HEK293 (cell line): ENCODE data around the gene RGS7.

Source experiments
- CTCF ChIA-PET: fragments of 350-600 bp; formaldehyde crosslinking; extraction: SDS; loops from one replicate; lab custom pipeline; 2021; ENCODE audit warnings: antibody characterized with exemption; lab: Yijun Ruan, JAX
- POLR2A ChIA-PET: fragments of 300-600 bp; formaldehyde crosslinking; extraction: SDS; loops from one replicate; lab custom pipeline; 2020; ENCODE audit warnings: antibody characterized with exemption, inconsistent platforms; lab: Yijun Ruan, JAX
- H3K27ac ChIP-seq: fragments of 200-500 bp; sonication (Bioruptor generic); 2 replicates; pipeline ENCODE4 v1.5.1; 2014; ENCODE audit warnings: low read depth, low read length, control low read depth, inconsistent platforms; ENCODE audit errors: extremely low read depth
- H3K36me3 ChIP-seq, 2 experiments: fragments of 200-500 bp in 1 of 2; sonication (Bioruptor generic) in 1 of 2; 1 replicate in 1 of 2; 2 replicates in 1 of 2; pipeline ENCODE4 v1.5.1; 2014 to 2017; ENCODE audit warnings: inconsistent platforms in 2 of 2, low read length in 2 of 2; ENCODE audit not compliant: control insufficient read depth in 2 of 2, insufficient read depth in 1 of 2
- H3K4me1 ChIP-seq: fragments of 200-500 bp; sonication (Bioruptor generic); 2 replicates; pipeline ENCODE4 v1.5.1; 2014; ENCODE audit warnings: mild to moderate bottlenecking, low read length, inconsistent platforms; ENCODE audit not compliant: control insufficient read depth, insufficient read depth
- H3K4me3 ChIP-seq: 2 replicates; pipeline ENCODE4 v1.5.1; 2011; ENCODE audit warnings: low read depth, mild to moderate bottlenecking, control low read depth, low read length, moderate library complexity
- H3K9me3 ChIP-seq: fragments of 200-500 bp; sonication (Bioruptor generic); 2 replicates; pipeline ENCODE4 v1.5.1; 2014; ENCODE audit warnings: low read depth, low read length, inconsistent platforms; ENCODE audit not compliant: control insufficient read depth, insufficient read depth
- GLI2 ChIP-seq: fragments of 450-650 bp; formaldehyde crosslinking; IDR thresholded peaks from 2 replicates; pipeline ENCODE4; 2017; ENCODE audit warnings: missing biosample characterization, missing genetic modification characterization, low read depth, borderline replicate concordance
- KLF8 ChIP-seq: fragments of 450-650 bp; formaldehyde crosslinking; IDR thresholded peaks from 2 replicates; pipeline ENCODE4 v1.5.1; 2016; ENCODE audit warnings: missing biosample characterization, missing genetic modification characterization
- MZF1 ChIP-seq: fragments of 450-650 bp; formaldehyde crosslinking; IDR thresholded peaks from 2 replicates; pipeline ENCODE4 v1.5.1; 2017; ENCODE audit warnings: missing biosample characterization, missing genetic modification characterization, borderline replicate concordance
- YY1 ChIP-seq: fragments of 450-650 bp; formaldehyde crosslinking; IDR thresholded peaks from 2 replicates; pipeline ENCODE4 v1.5.1; 2018; ENCODE audit warnings: missing biosample characterization, missing genetic modification characterization
- ZFP3 ChIP-seq: fragments of 450-650 bp; formaldehyde crosslinking; IDR thresholded peaks from 2 replicates; pipeline ENCODE4 v1.5.1; 2016; ENCODE audit warnings: low read depth, missing biosample characterization, missing genetic modification characterization
- ZNF112 ChIP-seq: fragments of 450-650 bp; formaldehyde crosslinking; IDR thresholded peaks from 2 replicates; pipeline ENCODE4 v1.5.0; 2017; ENCODE audit warnings: missing biosample characterization, missing genetic modification characterization
- ZNF114 ChIP-seq: fragments of 450-650 bp; formaldehyde crosslinking; IDR thresholded peaks from 2 replicates; pipeline ENCODE4 v1.5.0; 2017; ENCODE audit warnings: missing biosample characterization, missing genetic modification characterization
- ZNF132 ChIP-seq: fragments of 450-650 bp; formaldehyde crosslinking; IDR thresholded peaks from 2 replicates; pipeline ENCODE4 v1.5.1; 2017; ENCODE audit warnings: missing biosample characterization, missing genetic modification characterization, borderline replicate concordance
- ZNF140 ChIP-seq: fragments of 450-650 bp; formaldehyde crosslinking; IDR thresholded peaks from 2 replicates; pipeline ENCODE4 v1.5.1; 2016; ENCODE audit warnings: missing biosample characterization, missing genetic modification characterization
- ZNF146 ChIP-seq: fragments of 450-650 bp; formaldehyde crosslinking; IDR thresholded peaks from 2 replicates; pipeline ENCODE4 v1.5.1; 2016; ENCODE audit warnings: missing biosample characterization, missing genetic modification characterization
- ZNF175 ChIP-seq: fragments of 450-650 bp; formaldehyde crosslinking; IDR thresholded peaks from 2 replicates; pipeline ENCODE4 v1.5.1; 2016; ENCODE audit warnings: missing biosample characterization, missing genetic modification characterization
- ZNF239 ChIP-seq: fragments of 450-650 bp; formaldehyde crosslinking; IDR thresholded peaks from 2 replicates; pipeline ENCODE4 v1.5.1; 2016; ENCODE audit warnings: missing biosample characterization, missing genetic modification characterization
- ZNF266 ChIP-seq: fragments of 450-650 bp; formaldehyde crosslinking; IDR thresholded peaks from 2 replicates; pipeline ENCODE4 v1.5.1; 2016; ENCODE audit warnings: missing biosample characterization, missing genetic modification characterization, low read depth
- ZNF354C ChIP-seq: fragments of 450-650 bp; formaldehyde crosslinking; IDR thresholded peaks from 2 replicates; pipeline ENCODE4 v1.5.1; 2016; ENCODE audit warnings: missing biosample characterization, missing genetic modification characterization, low read depth, borderline replicate concordance
- ZNF404 ChIP-seq: fragments of 450-650 bp; formaldehyde crosslinking; IDR thresholded peaks from 2 replicates; pipeline ENCODE4 v1.5.1; 2017; ENCODE audit warnings: missing biosample characterization, missing genetic modification characterization
- ZNF426 ChIP-seq: fragments of 450-650 bp; formaldehyde crosslinking; IDR thresholded peaks from 2 replicates; pipeline ENCODE4 v1.5.1; 2017; ENCODE audit warnings: missing biosample characterization, missing genetic modification characterization, mild to moderate bottlenecking, inconsistent platforms, moderate library complexity
- ZNF501 ChIP-seq: fragments of 450-650 bp; formaldehyde crosslinking; IDR thresholded peaks from 2 replicates; pipeline ENCODE4 v1.5.1; 2016; ENCODE audit warnings: missing biosample characterization, missing genetic modification characterization
- ZNF530 ChIP-seq: fragments of 450-650 bp; formaldehyde crosslinking; IDR thresholded peaks from 2 replicates; pipeline ENCODE4 v1.5.1; 2016; ENCODE audit warnings: low read depth, missing biosample characterization, missing genetic modification characterization
- ZNF571 ChIP-seq: fragments of 450-650 bp; formaldehyde crosslinking; IDR thresholded peaks from 2 replicates; pipeline ENCODE4 v1.5.0; 2017; ENCODE audit warnings: missing biosample characterization, missing genetic modification characterization
- ZNF626 ChIP-seq: fragments of 450-650 bp; sonication (Bioruptor Pico); formaldehyde crosslinking; IDR thresholded peaks from 2 replicates; pipeline ENCODE4 v1.5.1; 2018; ENCODE audit warnings: missing biosample characterization, missing genetic modification characterization, inconsistent platforms
- ZNF639 ChIP-seq: fragments of 450-650 bp; formaldehyde crosslinking; IDR thresholded peaks from 2 replicates; pipeline ENCODE4 v1.5.1; 2016; ENCODE audit warnings: missing biosample characterization, missing genetic modification characterization
- ZNF654 ChIP-seq: fragments of 450-650 bp; formaldehyde crosslinking; IDR thresholded peaks from 2 replicates; pipeline ENCODE4 v1.5.1; 2016; ENCODE audit warnings: low read depth, missing biosample characterization, missing genetic modification characterization
- ZNF747 ChIP-seq: fragments of 450-650 bp; formaldehyde crosslinking; IDR thresholded peaks from 2 replicates; pipeline ENCODE4 v1.5.1; 2016; ENCODE audit warnings: missing biosample characterization, missing genetic modification characterization
- ZNF785 ChIP-seq: fragments of 450-650 bp; formaldehyde crosslinking; IDR thresholded peaks from 2 replicates; pipeline ENCODE4 v1.5.1; 2016; ENCODE audit warnings: missing biosample characterization, missing genetic modification characterization
- ZNF837 ChIP-seq: fragments of 450-650 bp; formaldehyde crosslinking; IDR thresholded peaks from 2 replicates; pipeline ENCODE4 v1.5.1; 2016; ENCODE audit warnings: missing biosample characterization, missing genetic modification characterization
- ZNF843 ChIP-seq: fragments of 450-650 bp; formaldehyde crosslinking; IDR thresholded peaks from 2 replicates; pipeline ENCODE4 v1.5.1; 2016; ENCODE audit warnings: missing biosample characterization, missing genetic modification characterization
- ZXDB ChIP-seq: fragments of 450-650 bp; formaldehyde crosslinking; IDR thresholded peaks from 2 replicates; pipeline ENCODE4 v1.5.1; 2016; ENCODE audit warnings: missing biosample characterization, missing genetic modification characterization
- TF ChIP-seq, protein P1 (sequence below): fragments of 450-650 bp; formaldehyde crosslinking; IDR thresholded peaks from 2 replicates; pipeline ENCODE4 v1.5.1; 2016; ENCODE audit warnings: missing biosample characterization, missing genetic modification characterization, borderline replicate concordance
- TF ChIP-seq, protein P2 (sequence below): fragments of 450-650 bp; formaldehyde crosslinking; IDR thresholded peaks from 2 replicates; pipeline ENCODE4 v1.5.1; 2016; ENCODE audit warnings: missing biosample characterization, missing genetic modification characterization
- TF ChIP-seq, protein P3 (sequence below): fragments of 450-650 bp; formaldehyde crosslinking; IDR thresholded peaks from 2 replicates; pipeline ENCODE4 v1.5.1; 2017; ENCODE audit warnings: missing biosample characterization, missing genetic modification characterization

Gene RGS7

GRCh38 chr1:241306125-241306790 is 50.7 kb downstream of the RGS7 start:
- CTCF ChIA-PET = no interaction called here
- POLR2A ChIA-PET = no interaction called here
- no peaks in the 10 kb centered on the region for H3K36me3 ChIP-seq
- TF ChIP-seq ZNF654 (tag by site-specific recombination) (no peak), ZNF837 (tag by site-specific recombination) (0 out of 2 replicates have a peak, but pooled peaks have one; percentile 27), ZNF266 (no peak), ZNF404 (no peak), ZNF626 (tag by site-specific recombination) (no peak), ZXDB (tag by site-specific recombination) (no peak), ZNF747 (peak; percentile 67; the same call in 1 of the 2 replicates), ZNF140 (tag by site-specific recombination) (no peak), KLF8 (no peak), YY1 (tag by site-specific recombination) (no peak), GLI2 (tag by site-specific recombination) (no peak), ZNF571 (0 out of 2 replicates have a peak, but pooled peaks have one; percentile 74), ZNF132 (no peak), ZNF354C (tag by site-specific recombination) (no peak), ZNF843 (tag by site-specific recombination) (no peak), ZNF175 (tag by site-specific recombination) (peak; percentile 94; the same call in 1 of the 2 replicates), ZNF785 (tag by site-specific recombination) (peak; percentile 75; the same call in 1 of the 2 replicates), ZNF501 (tag by site-specific recombination) (no peak), ZNF426 (no peak), ZNF530 (tag by site-specific recombination) (no peak), ZNF114 (tag by site-specific recombination) (0 out of 2 replicates have a peak, but pooled peaks have one; percentile 16), ZNF639 (tag by site-specific recombination) (no peak), ZNF239 (peak; percentile 60; the same call in 1 of the 2 replicates), MZF1 (tag by site-specific recombination) (no peak), ZNF112 (0 out of 2 replicates have a peak, but pooled peaks have one; percentile 15), ZNF146 (no peak), ZFP3 (tag by site-specific recombination) (no peak)
- TF ChIP-seq, protein P1, sequence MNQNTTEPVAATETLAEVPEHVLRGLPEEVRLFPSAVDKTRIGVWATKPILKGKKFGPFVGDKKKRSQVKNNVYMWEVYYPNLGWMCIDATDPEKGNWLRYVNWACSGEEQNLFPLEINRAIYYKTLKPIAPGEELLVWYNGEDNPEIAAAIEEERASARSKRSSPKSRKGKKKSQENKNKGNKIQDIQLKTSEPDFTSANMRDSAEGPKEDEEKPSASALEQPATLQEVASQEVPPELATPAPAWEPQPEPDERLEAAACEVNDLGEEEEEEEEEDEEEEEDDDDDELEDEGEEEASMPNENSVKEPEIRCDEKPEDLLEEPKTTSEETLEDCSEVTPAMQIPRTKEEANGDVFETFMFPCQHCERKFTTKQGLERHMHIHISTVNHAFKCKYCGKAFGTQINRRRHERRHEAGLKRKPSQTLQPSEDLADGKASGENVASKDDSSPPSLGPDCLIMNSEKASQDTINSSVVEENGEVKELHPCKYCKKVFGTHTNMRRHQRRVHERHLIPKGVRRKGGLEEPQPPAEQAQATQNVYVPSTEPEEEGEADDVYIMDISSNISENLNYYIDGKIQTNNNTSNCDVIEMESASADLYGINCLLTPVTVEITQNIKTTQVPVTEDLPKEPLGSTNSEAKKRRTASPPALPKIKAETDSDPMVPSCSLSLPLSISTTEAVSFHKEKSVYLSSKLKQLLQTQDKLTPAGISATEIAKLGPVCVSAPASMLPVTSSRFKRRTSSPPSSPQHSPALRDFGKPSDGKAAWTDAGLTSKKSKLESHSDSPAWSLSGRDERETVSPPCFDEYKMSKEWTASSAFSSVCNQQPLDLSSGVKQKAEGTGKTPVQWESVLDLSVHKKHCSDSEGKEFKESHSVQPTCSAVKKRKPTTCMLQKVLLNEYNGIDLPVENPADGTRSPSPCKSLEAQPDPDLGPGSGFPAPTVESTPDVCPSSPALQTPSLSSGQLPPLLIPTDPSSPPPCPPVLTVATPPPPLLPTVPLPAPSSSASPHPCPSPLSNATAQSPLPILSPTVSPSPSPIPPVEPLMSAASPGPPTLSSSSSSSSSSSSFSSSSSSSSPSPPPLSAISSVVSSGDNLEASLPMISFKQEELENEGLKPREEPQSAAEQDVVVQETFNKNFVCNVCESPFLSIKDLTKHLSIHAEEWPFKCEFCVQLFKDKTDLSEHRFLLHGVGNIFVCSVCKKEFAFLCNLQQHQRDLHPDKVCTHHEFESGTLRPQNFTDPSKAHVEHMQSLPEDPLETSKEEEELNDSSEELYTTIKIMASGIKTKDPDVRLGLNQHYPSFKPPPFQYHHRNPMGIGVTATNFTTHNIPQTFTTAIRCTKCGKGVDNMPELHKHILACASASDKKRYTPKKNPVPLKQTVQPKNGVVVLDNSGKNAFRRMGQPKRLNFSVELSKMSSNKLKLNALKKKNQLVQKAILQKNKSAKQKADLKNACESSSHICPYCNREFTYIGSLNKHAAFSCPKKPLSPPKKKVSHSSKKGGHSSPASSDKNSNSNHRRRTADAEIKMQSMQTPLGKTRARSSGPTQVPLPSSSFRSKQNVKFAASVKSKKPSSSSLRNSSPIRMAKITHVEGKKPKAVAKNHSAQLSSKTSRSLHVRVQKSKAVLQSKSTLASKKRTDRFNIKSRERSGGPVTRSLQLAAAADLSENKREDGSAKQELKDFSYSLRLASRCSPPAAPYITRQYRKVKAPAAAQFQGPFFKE (tag by site-specific recombination) = no peak
- TF ChIP-seq, protein P2, sequence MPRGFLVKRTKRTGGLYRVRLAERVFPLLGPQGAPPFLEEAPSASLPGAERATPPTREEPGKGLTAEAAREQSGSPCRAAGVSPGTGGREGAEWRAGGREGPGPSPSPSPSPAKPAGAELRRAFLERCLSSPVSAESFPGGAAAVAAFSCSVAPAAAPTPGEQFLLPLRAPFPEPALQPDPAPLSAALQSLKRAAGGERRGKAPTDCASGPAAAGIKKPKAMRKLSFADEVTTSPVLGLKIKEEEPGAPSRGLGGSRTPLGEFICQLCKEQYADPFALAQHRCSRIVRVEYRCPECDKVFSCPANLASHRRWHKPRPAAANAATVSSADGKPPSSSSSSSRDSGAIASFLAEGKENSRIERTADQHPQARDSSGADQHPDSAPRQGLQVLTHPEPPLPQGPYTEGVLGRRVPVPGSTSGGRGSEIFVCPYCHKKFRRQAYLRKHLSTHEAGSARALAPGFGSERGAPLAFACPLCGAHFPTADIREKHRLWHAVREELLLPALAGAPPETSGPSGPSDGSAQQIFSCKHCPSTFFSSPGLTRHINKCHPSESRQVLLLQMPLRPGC (tag by site-specific recombination) = no peak
- TF ChIP-seq, protein P3, sequence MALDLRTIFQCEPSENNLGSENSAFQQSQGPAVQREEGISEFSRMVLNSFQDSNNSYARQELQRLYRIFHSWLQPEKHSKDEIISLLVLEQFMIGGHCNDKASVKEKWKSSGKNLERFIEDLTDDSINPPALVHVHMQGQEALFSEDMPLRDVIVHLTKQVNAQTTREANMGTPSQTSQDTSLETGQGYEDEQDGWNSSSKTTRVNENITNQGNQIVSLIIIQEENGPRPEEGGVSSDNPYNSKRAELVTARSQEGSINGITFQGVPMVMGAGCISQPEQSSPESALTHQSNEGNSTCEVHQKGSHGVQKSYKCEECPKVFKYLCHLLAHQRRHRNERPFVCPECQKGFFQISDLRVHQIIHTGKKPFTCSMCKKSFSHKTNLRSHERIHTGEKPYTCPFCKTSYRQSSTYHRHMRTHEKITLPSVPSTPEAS (tag by site-specific recombination) = peak; percentile 92

More at GRCh38 chr1:241306125-241306790, 50.7 kb downstream of the RGS7 start:
- H3K4me1 ChIP-seq = no peaks in the 10 kb centered on the region
- no peak overlapping the region for H3K4me3 ChIP-seq
- H3K27ac ChIP-seq = no peak overlapping the region
- no peaks in the 10 kb centered on the region for H3K9me3 ChIP-seq
